Measurements from ENCODE around the gene KIF21A.

GRCh38 chr12:39395866-39396265, 47.1 kb downstream of the KIF21A start:
- TF ChIP-seq CTCF (conservative IDR thresholded peaks at IDR 0.05; ENCODE audit: low read length) = no peak
- no peak for TF ChIP-seq EZH2phosphoT487 (IDR thresholded peaks at IDR 0.05; ENCODE audit: borderline replicate concordance, low read depth, low read length)

Measured in OCI-LY7 (cell line).